ENCODE results near the gene S100A8. TPM values are rescaled to one million over a fixed set of nuclear protein-coding genes. Genes with fewer than 3 reads are reported as not detected.

The S100A8 gene
- polyA plus RNA-seq, 1 donor (not counting 4 experiments of a cell fraction or from before 2014, with no cell fraction given) = 403 TPM

- H2AFZ ChIP-seq (ENCODE audit: control insufficient read depth, low read length) = no peak overlapping the region
- H3K9ac ChIP-seq (ENCODE audit: control insufficient read depth, extremely low read depth, insufficient read depth, low read length) = no peak overlapping the region
- DNase-seq (ENCODE audit: low read depth, low spot score) (no peak), FAIRE-seq (no peak)
- H3K4me3 ChIP-seq (ENCODE audit: control insufficient read depth in 2 of 3, extremely low read depth in 1 of 3, insufficient read depth in 2 of 3, low read depth in 1 of 3, low read length in 3 of 3) = no peak overlapping the region
- dilution Hi-C loops (cut with MboI; ENCODE audit: extremely low pct_ligation_motif_present, low sequenced_read_pairs) = loop anchor here (10.0 kb wide), 2 partner anchors 55 to 155 kb away; no protein-coding TSS in a partner anchor
- H4K20me1 ChIP-seq (ENCODE audit: control insufficient read depth, extremely low read depth, insufficient read depth, low read length) = no peaks in the 10 kb centered on the region
- H3K9me1 ChIP-seq (ENCODE audit: control insufficient read depth, extremely low read depth, insufficient read depth, low read length) = no peaks in the 10 kb centered on the region
- no peak overlapping the region for H3K4me2 ChIP-seq (ENCODE audit: control insufficient read depth, extremely low read depth, insufficient read depth, low read depth, low read length)
- H3K27ac ChIP-seq (ENCODE audit: control insufficient read depth, insufficient read depth, low read length) = no peak overlapping the region
- no peaks in the 10 kb centered on the region for H3K36me3 ChIP-seq (ENCODE audit: control insufficient read depth in 2 of 2, extremely low read depth in 1 of 2, insufficient read depth in 2 of 2, low read length in 2 of 2)
- TF ChIP-seq CTCF (optimal IDR thresholded peaks at IDR 0.05 in 1 of 3, IDR thresholded peaks at IDR 0.05 in 1 of 3, conservative IDR thresholded peaks at IDR 0.05 in 1 of 3; ENCODE audit: extremely low read depth in 1 of 3, insufficient read depth in 2 of 3, low read length in 3 of 3) (no peak), EZH2 (IDR thresholded peaks at IDR 0.05; ENCODE audit: low read length) (no peak)
- no peaks in the 10 kb centered on the region for H3K79me2 ChIP-seq (ENCODE audit: control insufficient read depth, insufficient read depth, low read length)
- H3K4me1 ChIP-seq (ENCODE audit: control insufficient read depth, extremely low read depth, insufficient read depth, low read length) = peaks cover 9% of the 10 kb centered on the region
- H3K27me3 ChIP-seq (ENCODE audit: control insufficient read depth, extremely low read depth, insufficient read depth, low read length) = peaks cover 3% of the 10 kb centered on the region
- H3K9me3 ChIP-seq (ENCODE audit: control insufficient read depth, low read depth, low read length) = no peaks in the 10 kb centered on the region
Measured at GRCh38 chr1:153349363-153350320, 41.2 kb downstream of the S100A8 start.

- dilution Hi-C loops (cut with MboI; ENCODE audit: extremely low pct_ligation_motif_present, low sequenced_read_pairs) = no loop called here
- H3K36me3 ChIP-seq (ENCODE audit: control insufficient read depth in 2 of 2, extremely low read depth in 1 of 2, insufficient read depth in 2 of 2, low read length in 2 of 2) = no peaks in the 10 kb centered on the region
- TF ChIP-seq CTCF (optimal IDR thresholded peaks at IDR 0.05 in 1 of 3, IDR thresholded peaks at IDR 0.05 in 1 of 3, conservative IDR thresholded peaks at IDR 0.05 in 1 of 3; ENCODE audit: extremely low read depth in 1 of 3, insufficient read depth in 2 of 3, low read length in 3 of 3) (peak in 1 of 3 experiments; percentile 6), EZH2 (IDR thresholded peaks at IDR 0.05; ENCODE audit: low read length) (no peak)
- H3K27ac ChIP-seq (ENCODE audit: control insufficient read depth, insufficient read depth, low read length) = no peak within 1 kb of the TSS
- DNase-seq (ENCODE audit: low read depth, low spot score) (no peak), FAIRE-seq (peak; percentile 61)
- H3K4me2 ChIP-seq (ENCODE audit: control insufficient read depth, extremely low read depth, insufficient read depth, low read depth, low read length) = peak within 1 kb of the TSS; percentile 6
- H3K9me1 ChIP-seq (ENCODE audit: control insufficient read depth, extremely low read depth, insufficient read depth, low read length) = no peaks in the 10 kb centered on the region
- no peaks in the 10 kb centered on the region for H3K9me3 ChIP-seq (ENCODE audit: control insufficient read depth, low read depth, low read length)
- H3K4me3 ChIP-seq (ENCODE audit: control insufficient read depth in 2 of 3, extremely low read depth in 1 of 3, insufficient read depth in 2 of 3, low read depth in 1 of 3, low read length in 3 of 3) = no peak within 1 kb of the TSS
- no peaks in the 10 kb centered on the region for H3K79me2 ChIP-seq (ENCODE audit: control insufficient read depth, insufficient read depth, low read length)
- peak within 1 kb of the TSS; percentile 53 for H2AFZ ChIP-seq (ENCODE audit: control insufficient read depth, low read length)
- peaks cover 12% of the 10 kb centered on the region for H3K4me1 ChIP-seq (ENCODE audit: control insufficient read depth, extremely low read depth, insufficient read depth, low read length)
- H3K9ac ChIP-seq (ENCODE audit: control insufficient read depth, extremely low read depth, insufficient read depth, low read length) = no peak within 1 kb of the TSS
- no peaks in the 10 kb centered on the region for H4K20me1 ChIP-seq (ENCODE audit: control insufficient read depth, extremely low read depth, insufficient read depth, low read length)
- peaks cover 3% of the 10 kb centered on the region for H3K27me3 ChIP-seq (ENCODE audit: control insufficient read depth, extremely low read depth, insufficient read depth, low read length)
Measured at GRCh38 chr1:153348511-153349362, 42.1 kb downstream of the S100A8 start, which contains the start of gene PGLYRP4. Gene PGLYRP4, minus strand, starts transcription at chr1:153348841. Its CDS starts 909 bp downstream, at chr1:153347932.

All from keratinocyte (primary cell).